A549 treated with RU486 at 1 μM for 4 hours (cell line): ENCODE results near the gene MAGED1. TPM values are rescaled to one million over a fixed set of nuclear protein-coding genes. Genes with fewer than 3 reads are reported as not detected.

Experiments used
- total RNA-seq: library from RNA; stranded (reverse); fragments of 200-300 nt; extraction: Qiagen RNA extraction; gene quantifications from 5 replicates; pipeline ENCODE4 v1.2.3, GENCODE V29; 2022; ENCODE audit warnings: low read depth

MAGED1 gene, protein sequence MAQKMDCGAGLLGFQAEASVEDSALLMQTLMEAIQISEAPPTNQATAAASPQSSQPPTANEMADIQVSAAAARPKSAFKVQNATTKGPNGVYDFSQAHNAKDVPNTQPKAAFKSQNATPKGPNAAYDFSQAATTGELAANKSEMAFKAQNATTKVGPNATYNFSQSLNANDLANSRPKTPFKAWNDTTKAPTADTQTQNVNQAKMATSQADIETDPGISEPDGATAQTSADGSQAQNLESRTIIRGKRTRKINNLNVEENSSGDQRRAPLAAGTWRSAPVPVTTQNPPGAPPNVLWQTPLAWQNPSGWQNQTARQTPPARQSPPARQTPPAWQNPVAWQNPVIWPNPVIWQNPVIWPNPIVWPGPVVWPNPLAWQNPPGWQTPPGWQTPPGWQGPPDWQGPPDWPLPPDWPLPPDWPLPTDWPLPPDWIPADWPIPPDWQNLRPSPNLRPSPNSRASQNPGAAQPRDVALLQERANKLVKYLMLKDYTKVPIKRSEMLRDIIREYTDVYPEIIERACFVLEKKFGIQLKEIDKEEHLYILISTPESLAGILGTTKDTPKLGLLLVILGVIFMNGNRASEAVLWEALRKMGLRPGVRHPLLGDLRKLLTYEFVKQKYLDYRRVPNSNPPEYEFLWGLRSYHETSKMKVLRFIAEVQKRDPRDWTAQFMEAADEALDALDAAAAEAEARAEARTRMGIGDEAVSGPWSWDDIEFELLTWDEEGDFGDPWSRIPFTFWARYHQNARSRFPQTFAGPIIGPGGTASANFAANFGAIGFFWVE
- total RNA-seq, result 68.0 to 88.9 TPM (median 80.7 TPM) in 5 replicates

DNA sequence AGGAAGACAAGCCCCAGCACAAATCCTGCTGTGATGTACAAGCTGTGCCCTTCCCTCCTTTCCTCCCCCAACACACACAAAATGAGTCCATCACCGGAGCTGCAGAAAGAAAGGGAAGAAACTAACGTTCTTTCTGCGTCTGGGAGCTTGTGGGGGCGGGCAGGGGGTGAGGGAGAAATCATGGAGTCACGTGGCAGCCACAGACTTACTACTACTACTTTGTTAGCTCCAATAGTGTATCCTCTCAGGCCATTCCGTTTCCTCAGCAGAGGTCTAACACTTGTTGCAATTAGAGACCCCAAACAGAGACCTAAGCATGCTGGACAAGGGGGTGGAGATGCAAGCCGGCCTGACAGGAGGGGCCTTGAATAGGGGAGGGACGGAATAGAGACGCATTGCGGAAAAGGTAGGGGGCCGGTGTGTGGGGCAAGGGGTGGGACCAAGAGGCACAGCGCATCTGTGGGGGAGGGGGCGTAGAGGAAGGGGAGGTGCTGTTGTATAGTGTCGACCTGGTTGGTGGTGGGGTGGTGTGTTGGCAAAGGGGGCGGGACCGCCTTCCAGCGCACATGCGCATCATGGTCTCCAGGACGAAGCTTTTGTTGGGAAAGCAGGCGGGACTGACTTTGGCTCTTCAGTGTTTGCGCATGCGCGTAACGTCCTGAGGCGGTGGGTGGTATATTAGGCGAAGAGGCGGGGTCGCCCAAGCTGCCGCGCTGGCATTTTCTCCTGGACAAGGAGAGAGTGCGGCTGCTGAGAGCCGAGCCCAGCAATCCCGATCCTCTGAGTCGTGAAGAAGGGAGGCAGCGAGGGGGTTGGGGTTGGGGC is at the start of gene MAGED1:
MAGED1 (plus strand) TSS at position 703 of the 825 bp plus-strand sequence. CDS start 682 bp downstream, outside the sequence.

Other genes with a start within 250 kb of the MAGED1 start
- gene CENPVL2, start 210.8 kb upstream of the MAGED1 start, total RNA-seq, result not detected in 5 replicates
- gene CENPVL1, start 183.1 kb upstream of the MAGED1 start, total RNA-seq, result not detected in 5 replicates
- gene GSPT2, start 150.2 kb upstream of the MAGED1 start, total RNA-seq, result 6.5 to 10.1 TPM (median 8.4 TPM) in 5 replicates
- 8.7 to 14.3 TPM (median 11.9 TPM) in 5 replicates for gene MAGED4B, start 175.6 kb downstream of the MAGED1 start, total RNA-seq